Measurements from ENCODE around the gene RNPS1.

- TF ChIP-seq CTCF (conservative IDR thresholded peaks at IDR 0.05 in 1 of 2, IDR thresholded peaks at IDR 0.05 in 1 of 2; ENCODE audit: extremely low read depth in 1 of 2, insufficient read depth in 1 of 2, low read depth in 1 of 2, low read length in 2 of 2) (no peak), EZH2 (IDR thresholded peaks at IDR 0.05; ENCODE audit: borderline replicate concordance, low read length) (no peak)
Measured at GRCh38 chr16:2233872-2234812, 33.8 kb downstream of the RNPS1 start.

Measured in mammary epithelial cell (primary cell).